Measurements from ENCODE around the gene AAGAB.

Gene AAGAB

DNA sequence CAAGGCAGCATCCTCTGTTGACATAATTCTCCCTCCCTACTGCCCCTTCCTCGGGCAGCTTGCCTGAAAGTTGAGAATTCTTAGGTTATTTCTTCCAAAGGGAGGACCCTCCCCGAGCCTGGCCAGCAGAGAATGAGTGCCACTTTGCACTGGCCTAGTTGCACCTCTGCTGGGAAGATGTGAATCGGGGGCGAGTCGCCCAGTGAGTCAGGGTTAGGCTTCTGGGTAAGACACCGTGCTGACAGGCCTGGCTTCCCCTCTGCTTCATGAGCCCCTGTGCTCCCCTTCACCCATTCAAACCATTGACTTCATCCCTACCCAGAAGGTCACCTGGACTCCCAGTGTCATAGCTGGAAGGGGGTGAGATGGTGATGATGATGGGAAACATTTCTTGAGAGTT lies 82.3 kb downstream of the AAGAB start:
- no peak overlapping the region for H3K4me3 ChIP-seq (replicated peaks; ENCODE audit: low read depth, low read length)
- no peak for TF ChIP-seq CTCF (IDR thresholded peaks at IDR 0.05; ENCODE audit: insufficient read depth, low read length, poor library complexity, severe bottlenecking)
- no peak for DNase-seq (ENCODE audit: extremely low read depth, insufficient read length)
- H3K36me3 ChIP-seq (ENCODE audit: control insufficient read depth, insufficient read depth, low read length): peaks cover 11% of the 10 kb centered on the region
- H3K27me3 ChIP-seq (replicated peaks; ENCODE audit: control insufficient read depth, insufficient read depth, low read length): no peaks in the 10 kb centered on the region

- no peak overlapping the region for H3K4me3 ChIP-seq (replicated peaks; ENCODE audit: low read depth, low read length)
- no peak for TF ChIP-seq CTCF (IDR thresholded peaks at IDR 0.05; ENCODE audit: insufficient read depth, low read length, poor library complexity, severe bottlenecking)
- no peak for DNase-seq (ENCODE audit: extremely low read depth, insufficient read length)
- H3K36me3 ChIP-seq (ENCODE audit: control insufficient read depth, insufficient read depth, low read length): peaks cover 15% of the 10 kb centered on the region
- no peaks in the 10 kb centered on the region for H3K27me3 ChIP-seq (replicated peaks; ENCODE audit: control insufficient read depth, insufficient read depth, low read length)
Observed at GRCh38 chr15:67171471-67171870, 83.0 kb downstream of the AAGAB start.

- no peak for DNase-seq (ENCODE audit: extremely low read depth, insufficient read length)
- no peak overlapping the region for H3K4me3 ChIP-seq (replicated peaks; ENCODE audit: low read depth, low read length)
- TF ChIP-seq CTCF (IDR thresholded peaks at IDR 0.05; ENCODE audit: insufficient read depth, low read length, poor library complexity, severe bottlenecking): no peak
- H3K27me3 ChIP-seq (replicated peaks; ENCODE audit: control insufficient read depth, insufficient read depth, low read length): no peaks in the 10 kb centered on the region
- peaks cover 19% of the 10 kb centered on the region for H3K36me3 ChIP-seq (ENCODE audit: control insufficient read depth, insufficient read depth, low read length)
Observed at GRCh38 chr15:67170143-67170925, 84.1 kb downstream of the AAGAB start.

GRCh38 chr15:67168694-67169093 lies 85.8 kb downstream of the AAGAB start:
- no peaks in the 10 kb centered on the region for H3K27me3 ChIP-seq (replicated peaks; ENCODE audit: control insufficient read depth, insufficient read depth, low read length)
- peaks cover 22% of the 10 kb centered on the region for H3K36me3 ChIP-seq (ENCODE audit: control insufficient read depth, insufficient read depth, low read length)
- no peak overlapping the region for H3K4me3 ChIP-seq (replicated peaks; ENCODE audit: low read depth, low read length)
- TF ChIP-seq CTCF (IDR thresholded peaks at IDR 0.05; ENCODE audit: insufficient read depth, low read length, poor library complexity, severe bottlenecking): no peak
- no peak for DNase-seq (ENCODE audit: extremely low read depth, insufficient read length)

- no peak for TF ChIP-seq CTCF (IDR thresholded peaks at IDR 0.05; ENCODE audit: insufficient read depth, low read length, poor library complexity, severe bottlenecking)
- Histone ChIP-seq H3K27me3 (replicated peaks; ENCODE audit: control insufficient read depth, insufficient read depth, low read length) (no peaks in the 10 kb centered on the region), H3K36me3 (ENCODE audit: control insufficient read depth, insufficient read depth, low read length) (peaks cover 22% of the 10 kb centered on the region), H3K4me3 (replicated peaks; ENCODE audit: low read depth, low read length) (no peak overlapping the region)
- no peak for DNase-seq (ENCODE audit: extremely low read depth, insufficient read length)
Observed at GRCh38 chr15:67167091-67167490, 87.4 kb downstream of the AAGAB start.
